Measurements from ENCODE around the gene IL18R1.
"Not testable (repeated sequence)": the region's sequence is repeated elsewhere in the genome, so short reads cannot be mapped to it uniquely, and the experiment has no call there.

The IL18R1 gene
- total RNA-seq = 18.9 to 31.9 (median 25.5) reads per million in 4 donors

GRCh38 chr2:102355526-102356380, at the start of gene IL18R1:
TSS of gene IL18R1 (plus strand) at chr2:102355796. CDS start at chr2:102362661, 6,865 bp downstream.
- peak; percentile 46 to 81 (median 54) for DNase-seq

- DNase-seq = no peak
These were observed 49.5 kb upstream of the IL18R1 start for GRCh38 chr2:102306125-102306524.

GRCh38 chr2:102310964-102311640, 44.5 kb upstream of the IL18R1 start, which contains the start of gene IL1RL1:
TSS of gene IL1RL1 (plus strand) at chr2:102311563. CDS start at chr2:102338265, 26,702 bp downstream.
- no peak for DNase-seq

- no peak for DNase-seq
These were observed 42.6 kb upstream of the IL18R1 start for GRCh38 chr2:102313025-102313424.

GRCh38 chr2:102313471-102313870, 42.1 kb upstream of the IL18R1 start:
- no peak for DNase-seq

GRCh38 chr2:102313950-102314349, 41.6 kb upstream of the IL18R1 start:
- DNase-seq = no peak

GRCh38 chr2:102315921-102316320, 39.7 kb upstream of the IL18R1 start:
- DNase-seq = no peak

- no peak for DNase-seq
These were observed 37.9 kb upstream of the IL18R1 start for GRCh38 chr2:102317715-102318114.

GRCh38 chr2:102318437-102318836, 37.2 kb upstream of the IL18R1 start:
- DNase-seq = no peak

GRCh38 chr2:102321941-102322719, 33.5 kb upstream of the IL18R1 start:
- DNase-seq = no peak

- DNase-seq = not testable (repeated sequence)
These were observed 30.7 kb upstream of the IL18R1 start for GRCh38 chr2:102324914-102325313.

- no peak for DNase-seq
These were observed 24.1 kb upstream of the IL18R1 start for GRCh38 chr2:102331311-102331980.

GRCh38 chr2:102334486-102334885, 21.1 kb upstream of the IL18R1 start:
- DNase-seq = no peak

- no peak for DNase-seq
These were observed 19.7 kb upstream of the IL18R1 start for GRCh38 chr2:102335871-102336366.

- DNase-seq = no peak
These were observed 19.1 kb upstream of the IL18R1 start for GRCh38 chr2:102336502-102336945.

- DNase-seq = no peak
These were observed 18.6 kb upstream of the IL18R1 start for GRCh38 chr2:102337012-102337411.

GRCh38 chr2:102337481-102338386, 17.9 kb upstream of the IL18R1 start:
- DNase-seq = no peak

GRCh38 chr2:102340778-102341177, 14.8 kb upstream of the IL18R1 start:
- DNase-seq = no peak

GRCh38 chr2:102342888-102343287, 12.7 kb upstream of the IL18R1 start:
- no peak for DNase-seq

- no peak for DNase-seq
These were observed 11.2 kb upstream of the IL18R1 start for GRCh38 chr2:102344397-102344796.

- DNase-seq = no peak
These were observed 10.2 kb upstream of the IL18R1 start for GRCh38 chr2:102345329-102345920.
